ENCODE data around the gene PLVAP. TPM values are rescaled to one million over a fixed set of nuclear protein-coding genes. Genes with fewer than 3 reads are reported as not detected.

The PLVAP gene
- total RNA-seq, 1 experiment from 2014 or later: 0.08 TPM

- ChIA-PET POLR2A (no interaction called here), CTCF (no interaction called here)
- intact Hi-C loops (cut with micrococcal nuclease; ENCODE audit: unreplicated experiment): no loop called here
- TF ChIP-seq SIN3A (IDR thresholded peaks at IDR 0.05; ENCODE audit: borderline replicate concordance, insufficient read depth, low read depth, low read length): no peak
- no peak for TF ChIP-seq TCF7L2 (IDR thresholded peaks at IDR 0.05; ENCODE audit: low read depth, low read length)
- no TSS peak for BruUV-seq (replicated peaks)
- DNase-seq (ENCODE audit: low read depth, low spot score): no peak
- no peaks in the 10 kb centered on the region for H3K27me3 ChIP-seq (ENCODE audit: control insufficient read depth, insufficient read depth, low read length)
- in situ Hi-C loops (cut with HindIII; ENCODE audit: low pct_unique_long_range_greater_than_20kb, low sequenced_read_pairs): no loop called here
- peaks cover 6% of the 10 kb centered on the region; the same call in 1 of the 2 replicates for H3K4me1 ChIP-seq (ENCODE audit: control insufficient read depth, insufficient read depth, low read length)
- H3K4me3 ChIP-seq (ENCODE audit: low read depth in 2 of 2, low read length in 2 of 2): peak overlapping the region; percentile 78
- ATAC-seq: peak; percentile 73
- peak overlapping the region; percentile 84 for H3K27ac ChIP-seq (ENCODE audit: low read length)
- no peaks in the 10 kb centered on the region for H3K9me3 ChIP-seq (ENCODE audit: control insufficient read depth, insufficient read depth, low read depth, low read length)
- no peaks in the 10 kb centered on the region; the same call in 1 of the 2 replicates for H3K36me3 ChIP-seq (ENCODE audit: control insufficient read depth, insufficient read depth, low read length)
Observed at GRCh38 chr19:17420475-17420924, 43.4 kb upstream of the PLVAP start.

GRCh38 chr19:17419621-17420474 lies 42.7 kb upstream of the PLVAP start, which contains the start of gene MVB12A:
TSS of gene MVB12A (plus strand) at chr19:17420047. CDS start at chr19:17420136, 89 bp downstream.
- Histone ChIP-seq H3K4me1 (ENCODE audit: control insufficient read depth, insufficient read depth, low read length) (peaks cover 6% of the 10 kb centered on the region; the same call in 1 of the 2 replicates), H3K27me3 (ENCODE audit: control insufficient read depth, insufficient read depth, low read length) (no peaks in the 10 kb centered on the region), H3K4me3 (ENCODE audit: low read depth in 2 of 2, low read length in 2 of 2) (peak within 1 kb of the TSS; percentile 78), H3K36me3 (ENCODE audit: control insufficient read depth, insufficient read depth, low read length) (no peaks in the 10 kb centered on the region; the same call in 1 of the 2 replicates), H3K9me3 (ENCODE audit: control insufficient read depth, insufficient read depth, low read depth, low read length) (no peaks in the 10 kb centered on the region), H3K27ac (ENCODE audit: low read length) (peak within 1 kb of the TSS; percentile 96)
- no TSS peak for BruUV-seq (replicated peaks)
- TF ChIP-seq POLR2AphosphoS5 (IDR thresholded peaks at IDR 0.05; ENCODE audit: low read depth, low read length) (peak; percentile 68), CTCF (IDR thresholded peaks at IDR 0.05) (no peak), TCF7L2 (IDR thresholded peaks at IDR 0.05; ENCODE audit: low read depth, low read length) (0 out of 2 replicates have a peak, but pooled peaks have one; percentile 43)
- intact Hi-C loops (cut with micrococcal nuclease; ENCODE audit: unreplicated experiment): no loop called here
- DNase-seq (ENCODE audit: low read depth, low spot score): peak; percentile 92
- in situ Hi-C loops (cut with HindIII; ENCODE audit: low pct_unique_long_range_greater_than_20kb, low sequenced_read_pairs): no loop called here
- CTCF ChIA-PET: interaction anchor here (0.6 kb wide), 1 partner anchor 35 kb away, joined by 4 read pairs; no protein-coding TSS in a partner anchor
- peak; percentile 93 for ATAC-seq
- POLR2A ChIA-PET: interaction anchor here (0.6 to 0.7 kb wide), 3 partner anchors 13 to 185 kb away, joined by 3 to 5 read pairs (median 3); no protein-coding TSS in a partner anchor

- H3K9me3 ChIP-seq (ENCODE audit: control insufficient read depth, insufficient read depth, low read depth, low read length): no peaks in the 10 kb centered on the region
- H3K4me3 ChIP-seq (ENCODE audit: low read depth in 2 of 2, low read length in 2 of 2): peak overlapping the region; percentile 78
- BruUV-seq (replicated peaks): TSS peak; percentile 97
- POLR2A ChIA-PET: interaction anchor here (0.6 to 0.7 kb wide), 2 partner anchors 12 to 185 kb away, joined by 3 read pairs; no protein-coding TSS in a partner anchor
- no peak for ATAC-seq
- intact Hi-C loops (cut with micrococcal nuclease; ENCODE audit: unreplicated experiment) (no loop called here), in situ Hi-C loops (cut with HindIII; ENCODE audit: low pct_unique_long_range_greater_than_20kb, low sequenced_read_pairs) (no loop called here)
- CTCF ChIA-PET: interaction anchor here (0.5 to 0.6 kb wide), 2 partner anchors 34 to 914 kb away, joined by 4 read pairs; no protein-coding TSS in a partner anchor
- no peaks in the 10 kb centered on the region for H3K27me3 ChIP-seq (ENCODE audit: control insufficient read depth, insufficient read depth, low read length)
- TF ChIP-seq REST (IDR thresholded peaks at IDR 0.05; ENCODE audit: insufficient read depth in 1 of 2, low read depth in 2 of 2, low read length in 1 of 2): no peak
- no peak for TF ChIP-seq CTCF (IDR thresholded peaks at IDR 0.05)
- no peak for TF ChIP-seq POLR2AphosphoS5 (IDR thresholded peaks at IDR 0.05; ENCODE audit: low read depth, low read length)
- TF ChIP-seq SIN3A (IDR thresholded peaks at IDR 0.05; ENCODE audit: borderline replicate concordance, insufficient read depth, low read depth, low read length): no peak
- no peak; the same call in 1 of the 2 replicates for TF ChIP-seq TCF7L2 (IDR thresholded peaks at IDR 0.05; ENCODE audit: low read depth, low read length)
- H3K27ac ChIP-seq (ENCODE audit: low read length): peak overlapping the region; percentile 96
- peaks cover 6% of the 10 kb centered on the region; the same call in 1 of the 2 replicates for H3K4me1 ChIP-seq (ENCODE audit: control insufficient read depth, insufficient read depth, low read length)
- no peak for DNase-seq (ENCODE audit: low read depth, low spot score)
- no peaks in the 10 kb centered on the region; the same call in 1 of the 2 replicates for H3K36me3 ChIP-seq (ENCODE audit: control insufficient read depth, insufficient read depth, low read length)
Observed at GRCh38 chr19:17419154-17419620, 42.0 kb upstream of the PLVAP start.
